ENCODE results near the gene CNTNAP2.

- TF ChIP-seq CTCF (IDR thresholded peaks at IDR 0.05) (no peak), EP300 (IDR thresholded peaks at IDR 0.05) (no peak), POLR2A (IDR thresholded peaks at IDR 0.05) (no peak)
Measured at GRCh38 chr7:148344406-148344805, 2227.8 kb downstream of the CNTNAP2 start.
